ENCODE measurements around the gene OTX1.

GRCh38 chr2:63008838-63009237, 41.8 kb upstream of the OTX1 start:
- no peak for TF ChIP-seq CTCF (IDR thresholded peaks at IDR 0.05)
- no peak for TF ChIP-seq POLR2A (IDR thresholded peaks at IDR 0.05)
